GM21786 (cell line): ENCODE data around the gene IL26.
"Not testable (repeated sequence)": the region's sequence is repeated elsewhere in the genome, so short reads cannot be mapped to it uniquely, and the experiment has no call there.

Source experiments
- ATAC-seq: cut with Tn5 transposase; IDR thresholded peaks from one replicate; pipeline ENCODE4 v1.9.1; 2021; ENCODE audit not compliant: unreplicated experiment

IL26 gene

GRCh38 chr12:68240079-68240478 is 14.5 kb upstream of the IL26 start:
- no peak for ATAC-seq

- no peak for ATAC-seq
Observed at GRCh38 chr12:68239309-68239982, 13.8 kb upstream of the IL26 start.

- no peak for ATAC-seq
Observed at GRCh38 chr12:68237619-68238018, 12.0 kb upstream of the IL26 start.

- ATAC-seq: no peak
Observed at GRCh38 chr12:68237078-68237477, 11.5 kb upstream of the IL26 start.

GRCh38 chr12:68236421-68237059 is 10.9 kb upstream of the IL26 start:
- ATAC-seq: peak; percentile 63

GRCh38 chr12:68235576-68235975 is 10.0 kb upstream of the IL26 start:
- no peak for ATAC-seq

GRCh38 chr12:68234140-68234539 is 8.5 kb upstream of the IL26 start:
- no peak for ATAC-seq

GRCh38 chr12:68233498-68233897 is 7.9 kb upstream of the IL26 start:
- no peak for ATAC-seq

GRCh38 chr12:68231691-68232090 is 6.1 kb upstream of the IL26 start:
- no peak for ATAC-seq

GRCh38 chr12:68231229-68231628 is 5.6 kb upstream of the IL26 start:
- ATAC-seq: no peak

GRCh38 chr12:68229956-68230355 is 4.3 kb upstream of the IL26 start:
- ATAC-seq: no peak

GRCh38 chr12:68227356-68227755 is 1.7 kb upstream of the IL26 start:
- no peak for ATAC-seq

- no peak for ATAC-seq
Observed at GRCh38 chr12:68224613-68225285, 861 bp downstream of the IL26 start.

- peak; percentile 97 for ATAC-seq
Observed at GRCh38 chr12:68223067-68223747, 2.4 kb downstream of the IL26 start.

- ATAC-seq: no peak
Observed at GRCh38 chr12:68222326-68222725, 3.3 kb downstream of the IL26 start.

GRCh38 chr12:68221497-68221896 is 4.1 kb downstream of the IL26 start:
- ATAC-seq: no peak

GRCh38 chr12:68210875-68211274 is 14.7 kb downstream of the IL26 start:
- no peak for ATAC-seq

- ATAC-seq: not testable (repeated sequence)
Observed at GRCh38 chr12:68209048-68209728, 16.4 kb downstream of the IL26 start.

- no peak for ATAC-seq
Observed at GRCh38 chr12:68207276-68207675, 18.3 kb downstream of the IL26 start.

- no peak for ATAC-seq
Observed at GRCh38 chr12:68206446-68206845, 19.2 kb downstream of the IL26 start.

GRCh38 chr12:68203460-68203875 is 22.1 kb downstream of the IL26 start:
- ATAC-seq: no peak
